ENCODE measurements around the gene ZNF511.

The ZNF511 gene

DNA sequence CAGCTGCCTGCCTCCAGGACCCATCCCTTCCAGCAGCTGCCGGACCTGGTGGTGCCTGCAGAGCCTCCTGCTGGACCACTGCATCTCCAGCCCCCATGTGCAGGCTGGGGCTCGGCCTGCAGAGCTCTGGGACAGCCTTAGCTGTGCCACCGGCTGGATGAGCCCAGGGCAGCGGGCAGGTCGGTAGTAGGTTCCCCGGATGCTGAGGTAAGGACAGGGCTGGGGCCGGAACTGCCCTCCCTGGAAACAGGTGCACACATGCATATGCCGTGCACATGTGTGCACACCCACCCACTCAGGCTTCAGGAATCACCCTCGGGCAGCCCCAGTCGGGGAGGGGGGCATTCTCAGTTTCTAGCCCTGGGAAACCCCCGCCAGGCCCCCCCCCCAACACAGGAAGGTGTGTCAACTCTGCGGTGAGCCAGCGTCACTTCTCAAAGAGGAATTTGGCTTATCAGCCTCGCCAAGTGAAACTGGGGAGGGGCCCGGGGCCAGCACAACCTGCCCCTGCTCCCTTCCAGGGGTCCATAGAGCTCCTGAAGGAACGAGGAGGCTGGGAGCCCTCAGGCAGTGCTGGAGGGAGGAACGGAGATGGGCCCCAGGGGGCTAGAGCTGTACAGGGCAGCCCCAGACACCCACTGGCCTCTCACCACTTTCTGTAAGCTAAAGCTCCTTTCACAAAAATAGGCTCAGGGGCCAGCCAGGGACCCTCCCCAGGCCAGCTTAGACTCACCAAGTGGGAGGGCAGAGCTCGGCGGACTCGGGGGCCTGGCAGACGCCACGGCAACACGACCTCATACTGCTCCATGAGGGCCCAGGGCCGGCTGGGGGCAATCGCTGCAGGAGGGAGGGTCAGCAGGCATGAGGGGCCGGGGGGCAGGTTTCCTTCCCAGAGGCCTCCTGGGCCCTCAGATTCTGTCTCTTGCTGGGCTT, 33.7 kb upstream of the ZNF511 start:
- peak; percentile 32 for DNase-seq

- no peak for DNase-seq
These were observed 33.0 kb upstream of the ZNF511 start for GRCh38 chr10:133275684-133276092.

- DNase-seq: no peak
These were observed 32.6 kb upstream of the ZNF511 start for GRCh38 chr10:133276100-133276434.

- no peak for DNase-seq
These were observed 32.1 kb upstream of the ZNF511 start, which contains the start of gene ADAM8 for GRCh38 chr10:133276435-133277201. Gene ADAM8 (minus strand): TSS chr10:133276868. CDS start chr10:133276817, 51 bp downstream.

- DNase-seq: no peak
These were observed 31.3 kb upstream of the ZNF511 start for GRCh38 chr10:133277277-133277992.

GRCh38 chr10:133277993-133278576, 30.6 kb upstream of the ZNF511 start:
- DNase-seq: no peak

DNA sequence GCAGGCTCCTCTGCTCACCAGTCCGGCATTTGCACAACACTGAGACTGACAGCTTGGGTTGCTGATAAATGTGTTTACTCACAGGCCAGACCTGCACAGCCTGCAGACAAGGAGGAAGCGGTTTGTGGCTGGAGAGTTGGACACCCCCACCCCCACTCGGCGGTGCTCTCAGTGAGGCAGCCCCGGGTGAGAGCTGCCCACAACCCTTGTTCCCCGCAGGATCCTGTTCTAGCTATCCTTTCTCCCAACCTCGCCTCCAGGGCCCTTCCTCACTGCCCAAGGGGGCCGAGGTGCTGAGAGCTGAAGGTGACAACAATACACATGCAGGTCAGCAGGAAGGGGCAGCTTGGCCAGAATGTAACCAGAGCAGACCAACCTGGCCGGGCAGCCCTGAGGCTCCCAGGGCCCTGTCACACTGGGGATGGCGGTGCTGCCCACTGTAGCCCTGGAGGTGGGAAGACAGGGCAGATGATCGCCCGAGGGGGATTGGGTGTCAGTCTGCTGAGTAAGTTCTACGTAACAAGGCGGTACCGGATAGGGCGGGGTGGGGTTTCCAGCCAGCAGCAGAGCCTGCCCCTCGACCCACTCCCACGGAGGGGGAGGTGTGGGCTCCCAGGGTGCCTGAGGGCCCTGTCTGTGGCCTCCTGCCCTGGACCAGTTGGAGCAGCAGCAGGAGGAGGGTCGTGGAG, 30.0 kb upstream of the ZNF511 start:
- DNase-seq: no peak

DNA sequence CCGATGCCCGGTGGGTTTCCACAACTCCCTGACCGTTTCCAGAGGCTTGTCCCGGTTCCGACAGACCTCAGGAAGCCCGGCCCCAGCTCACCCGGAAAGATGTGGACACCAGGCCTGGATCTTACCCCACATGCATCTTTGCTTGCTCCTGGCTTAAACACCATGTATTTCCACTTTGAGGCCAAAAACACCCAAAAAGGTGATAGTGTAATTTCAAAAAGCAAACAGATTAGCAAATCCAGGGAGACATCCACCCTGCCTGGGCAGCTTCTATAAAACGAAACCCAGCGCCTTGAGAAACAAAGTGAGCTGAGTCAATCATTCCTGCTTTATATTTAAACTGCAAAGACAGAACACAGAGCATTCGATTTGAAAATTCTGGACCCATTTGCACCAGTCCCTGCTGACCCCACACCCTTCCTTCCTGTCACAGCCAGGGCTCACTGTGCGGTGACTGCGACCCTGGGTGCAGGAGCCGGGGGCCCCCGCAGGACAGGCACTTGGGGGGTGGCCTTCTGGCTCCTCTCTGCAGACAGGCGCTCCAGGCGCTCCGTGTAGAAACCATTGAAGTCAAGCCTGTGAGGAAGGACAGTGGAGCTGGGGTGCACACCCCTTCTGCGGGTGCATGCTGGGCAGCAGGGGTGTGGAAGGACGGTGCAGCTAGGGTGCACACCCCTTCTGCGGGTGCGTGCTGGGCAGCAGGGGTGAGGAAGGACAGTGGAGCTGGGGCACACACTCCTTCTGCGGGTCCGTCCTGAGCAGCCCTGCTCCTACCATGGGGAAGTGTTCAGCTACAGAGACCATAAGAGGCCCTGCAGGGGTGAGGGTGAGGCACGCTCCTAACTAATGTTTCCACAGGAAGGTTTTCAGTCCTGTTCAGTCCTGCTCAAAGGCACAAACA, 29.1 kb upstream of the ZNF511 start:
- DNase-seq: no peak

- no peak for DNase-seq
These were observed 28.2 kb upstream of the ZNF511 start for GRCh38 chr10:133280391-133281059.

- DNase-seq: no peak
These were observed 27.6 kb upstream of the ZNF511 start for GRCh38 chr10:133281084-133281483.

GRCh38 chr10:133281628-133282372, 26.9 kb upstream of the ZNF511 start:
- DNase-seq: no peak

DNA sequence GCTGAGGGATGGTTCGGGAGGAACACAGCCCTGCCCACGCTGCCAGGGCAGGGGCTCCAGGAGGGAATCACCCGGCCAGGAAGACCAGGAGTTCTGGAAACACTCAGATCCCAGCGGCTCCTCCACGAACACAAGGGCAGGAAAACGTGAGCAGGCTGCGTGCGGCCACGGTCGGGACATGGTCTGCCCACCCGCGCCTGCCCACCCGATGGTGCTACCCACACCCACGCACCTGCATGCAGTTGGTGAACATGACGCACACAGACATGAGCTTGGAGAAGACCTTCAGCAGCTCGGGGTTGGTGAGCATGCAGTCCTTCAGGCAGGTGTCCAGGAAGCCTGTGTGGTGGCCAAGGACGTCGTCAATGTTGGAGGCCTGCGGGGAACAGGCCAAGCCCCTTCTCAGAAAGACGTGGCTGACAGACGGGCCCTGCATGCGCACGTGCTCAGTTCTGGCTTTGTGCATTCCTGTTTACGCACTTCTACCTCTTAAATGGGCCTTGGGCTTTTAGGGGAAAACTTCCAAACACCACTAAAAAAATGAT, 25.8 kb upstream of the ZNF511 start:
- DNase-seq: no peak

DNA sequence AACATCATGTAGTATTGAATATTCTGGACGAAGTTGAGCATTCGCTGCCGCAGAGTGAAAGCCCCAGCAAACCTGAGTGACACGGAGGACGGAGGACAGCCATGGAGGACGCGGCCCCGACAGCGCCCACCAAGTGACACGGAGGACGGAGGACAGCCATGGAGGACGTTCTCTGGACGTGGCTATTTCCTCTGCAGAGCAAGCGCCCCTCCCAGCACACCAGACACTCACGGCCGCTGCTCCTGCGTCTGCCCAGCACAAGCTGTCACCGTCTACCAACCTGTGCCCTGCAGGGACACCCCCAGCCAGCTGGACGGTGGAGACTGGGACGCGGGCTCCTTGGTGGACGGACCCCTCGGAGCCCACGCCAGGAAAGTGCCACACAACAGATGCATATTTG, 24.8 kb upstream of the ZNF511 start:
- no peak for DNase-seq

GRCh38 chr10:133285217-133285616, 23.5 kb upstream of the ZNF511 start:
- DNase-seq: no peak

GRCh38 chr10:133286366-133286765, 22.3 kb upstream of the ZNF511 start:
- DNase-seq: no peak

GRCh38 chr10:133287832-133288500, 20.7 kb upstream of the ZNF511 start:
- no peak for DNase-seq

GRCh38 chr10:133289761-133290160, 19.0 kb upstream of the ZNF511 start:
- no peak for DNase-seq

- DNase-seq: no peak
These were observed 15.6 kb upstream of the ZNF511 start for GRCh38 chr10:133292919-133293809.
